Superior temporal gyrus (tissue), 1 donor: ENCODE results near the gene NYAP1.
"Not testable (repeated sequence)": the region's sequence is repeated elsewhere in the genome, so short reads cannot be mapped to it uniquely, and the experiment has no call there.

Source experiments
- DNase-seq: peaks from one replicate; pipeline ENCODE4 v3.0.0-alpha.2; 2016; ENCODE audit errors: extremely low spot score

Gene NYAP1

DNA sequence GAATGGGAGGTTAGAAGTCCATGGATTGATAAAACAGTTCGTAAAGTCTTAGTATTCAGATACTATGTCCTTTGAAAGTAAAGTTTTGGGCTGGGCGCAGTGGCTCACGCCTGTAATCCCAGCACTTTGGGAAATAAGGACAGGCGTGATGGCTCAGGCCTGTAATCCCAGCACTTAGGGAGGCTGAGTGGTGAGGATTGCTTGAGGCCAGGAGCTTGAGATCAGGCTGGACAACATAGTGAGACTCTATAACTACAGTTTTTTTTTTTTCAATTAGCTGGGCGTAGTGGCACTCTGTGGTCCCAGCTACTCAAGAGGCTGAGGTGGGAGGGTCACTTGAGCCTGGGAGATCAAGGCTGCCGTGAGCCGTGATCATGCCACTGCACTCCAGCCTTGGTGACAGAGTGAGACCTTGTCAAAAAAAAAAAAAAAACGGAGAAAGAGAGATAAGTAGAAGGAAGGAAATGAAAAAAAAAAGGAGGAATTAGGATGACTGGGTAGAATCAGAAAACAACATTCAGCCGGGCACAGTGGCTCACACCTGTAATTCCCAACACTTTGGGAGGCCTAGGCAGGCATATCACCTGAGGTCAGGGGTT, 29.6 kb downstream of the NYAP1 start:
- DNase-seq: no peak

DNA sequence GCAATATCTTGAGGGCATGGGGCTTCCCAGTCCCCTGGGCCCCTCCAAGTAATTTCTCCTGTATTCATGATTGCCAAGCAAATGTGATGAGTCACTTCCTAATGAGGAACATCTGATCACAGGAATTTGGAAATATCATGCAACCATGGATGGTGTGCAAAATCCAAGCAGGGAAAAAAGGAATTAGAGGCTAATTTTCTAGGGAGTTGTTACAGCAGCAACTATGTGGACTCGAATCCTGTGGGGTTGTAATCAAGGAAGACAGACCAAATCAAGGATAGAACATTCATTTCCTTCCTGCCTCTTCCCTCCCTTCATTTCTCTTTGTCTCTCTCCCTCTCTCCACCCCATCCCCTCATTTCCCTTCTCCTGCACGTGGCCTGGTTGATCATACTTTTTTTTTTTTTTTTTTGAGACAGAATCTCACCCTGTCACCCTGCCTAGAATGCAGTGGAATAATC, 31.4 kb downstream of the NYAP1 start:
- no peak for DNase-seq

DNA sequence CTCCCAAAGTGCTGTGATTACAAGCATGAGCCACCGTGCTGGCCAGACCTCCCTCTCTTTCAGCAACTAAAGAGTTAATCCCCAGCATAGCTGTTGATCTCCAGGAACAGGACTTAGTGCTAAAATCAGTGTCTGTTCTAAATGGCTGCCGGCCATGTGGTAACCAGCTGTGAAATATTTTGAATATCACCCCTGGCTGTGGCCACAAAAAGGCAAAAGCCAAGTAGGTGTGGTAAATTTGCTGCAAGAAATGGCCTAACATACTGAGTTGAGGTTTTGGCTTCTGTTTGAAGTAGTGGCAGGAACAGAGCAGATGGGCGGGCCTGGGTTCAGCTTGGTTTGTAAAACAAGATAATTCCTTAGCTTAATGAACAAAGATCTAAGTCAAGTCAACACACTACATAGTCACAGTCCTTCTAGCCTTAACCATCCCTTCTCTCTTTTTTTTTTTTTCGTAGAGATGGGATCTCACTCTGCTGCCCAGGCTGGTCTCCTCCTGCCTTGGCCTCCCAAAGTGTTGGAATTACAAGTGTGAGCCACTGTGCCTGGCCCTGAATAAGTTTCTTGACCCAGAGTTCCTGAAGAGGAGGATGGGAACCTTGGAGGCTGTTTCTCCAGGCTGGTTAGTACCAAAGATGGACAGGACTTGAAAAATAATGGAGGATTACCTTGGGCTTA, 32.5 kb downstream of the NYAP1 start:
- no peak for DNase-seq

DNA sequence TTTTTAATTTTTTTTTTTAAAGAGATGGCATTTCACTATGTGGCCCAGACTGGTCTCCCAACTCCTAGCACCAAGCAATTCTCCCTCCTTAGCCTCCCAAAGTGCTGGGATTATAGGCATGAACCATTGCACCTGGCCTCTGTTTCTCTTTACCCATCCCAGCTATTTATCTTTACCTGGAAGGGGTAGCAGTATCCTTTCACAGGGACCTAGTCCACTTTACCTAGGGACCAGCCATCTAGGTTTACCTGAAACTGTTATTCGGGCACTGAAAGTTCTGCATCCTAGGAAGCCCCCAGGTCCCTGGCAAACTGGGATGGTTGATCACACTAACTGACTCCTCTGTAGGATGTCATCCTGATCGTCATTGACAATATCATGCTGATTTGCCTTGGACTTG, 33.6 kb downstream of the NYAP1 start:
- DNase-seq: no peak

DNA sequence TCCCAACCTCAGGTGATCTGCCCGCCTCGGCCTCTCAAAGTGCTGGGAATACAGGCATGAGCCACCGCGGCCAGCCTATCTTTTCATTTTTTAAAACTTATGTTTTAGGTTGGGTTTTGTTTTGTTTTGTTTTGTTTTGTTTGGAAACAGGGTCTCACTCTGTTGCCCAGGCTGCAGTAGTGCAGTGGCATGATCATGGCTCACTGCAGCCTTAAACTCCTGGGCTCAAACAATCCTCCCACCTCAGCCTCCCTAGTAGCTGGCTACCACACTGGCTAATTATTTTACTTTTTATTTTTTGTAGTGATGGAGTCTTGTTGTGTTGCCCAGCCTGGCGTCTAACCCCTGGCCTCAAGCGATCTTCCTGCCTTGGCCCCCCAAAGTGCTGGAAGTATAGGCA, 35.9 kb downstream of the NYAP1 start:
- no peak for DNase-seq

DNA sequence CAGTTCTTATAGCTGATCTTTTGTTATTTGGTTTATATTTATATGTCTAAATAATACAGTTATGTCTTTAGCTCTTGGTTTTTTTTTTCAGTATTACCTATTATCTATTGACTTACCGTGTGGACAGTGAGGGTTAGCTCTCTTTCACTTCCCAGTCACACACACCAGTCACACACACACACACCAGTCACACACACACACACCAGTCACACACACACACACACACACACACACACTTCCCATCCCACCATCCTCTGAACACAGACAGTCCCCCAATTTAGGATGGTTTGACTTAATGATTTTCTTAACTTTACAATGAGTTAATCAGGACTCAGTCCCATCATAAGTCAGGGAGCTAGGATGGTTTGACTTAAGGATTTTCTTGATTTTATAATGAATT, 36.4 kb downstream of the NYAP1 start:
- no peak for DNase-seq

DNA sequence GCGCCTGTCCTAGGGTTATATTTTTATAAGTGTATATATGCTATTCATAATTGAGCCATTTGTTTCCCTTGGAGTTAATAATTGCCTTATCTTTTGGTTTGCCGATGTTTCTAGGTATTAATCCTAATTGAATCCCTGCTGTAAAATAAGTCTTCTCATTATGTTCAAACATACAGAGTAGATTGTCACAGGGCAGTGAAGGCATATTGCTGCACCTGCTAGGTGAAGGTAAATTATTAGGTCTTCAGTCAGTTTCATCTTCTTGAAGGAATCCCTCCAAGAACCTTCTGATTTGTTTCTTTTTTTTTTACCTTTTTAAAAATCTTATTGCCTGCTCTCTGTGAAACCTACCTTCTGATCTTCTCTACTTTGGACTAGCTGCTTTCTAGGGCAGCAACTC, 37.3 kb downstream of the NYAP1 start:
- DNase-seq: no peak

DNA sequence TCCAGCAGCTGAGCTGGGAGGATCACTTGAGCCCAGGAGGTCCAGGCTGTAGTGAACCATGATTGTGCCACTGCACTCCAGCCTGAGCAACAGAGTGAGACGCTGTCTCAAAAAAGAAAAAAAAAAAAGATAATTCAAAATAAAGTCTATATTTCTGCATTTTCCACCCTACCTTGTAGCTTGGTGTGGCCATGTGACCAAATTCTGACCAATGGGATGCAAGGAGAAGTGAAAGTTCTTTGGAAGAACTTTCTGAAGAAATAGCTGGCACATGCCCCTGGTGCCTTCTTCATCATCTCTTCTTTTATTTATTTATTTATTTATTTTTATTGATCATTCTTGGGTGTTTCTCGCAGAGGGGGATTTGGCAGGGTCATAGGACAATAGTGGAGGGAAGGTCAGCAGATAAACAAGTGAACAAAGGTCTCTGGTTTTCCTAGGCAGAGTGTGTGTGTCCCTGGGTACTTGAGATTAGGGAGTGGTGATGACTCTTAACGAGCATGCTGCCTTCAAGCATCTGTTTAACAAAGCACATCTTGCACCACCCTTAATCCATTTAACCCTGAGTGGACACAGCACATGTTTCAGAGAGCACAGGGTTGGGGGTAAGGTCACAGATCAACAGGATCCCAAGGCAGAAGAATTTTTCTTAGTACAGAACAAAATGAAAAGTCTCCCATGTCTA, 38.3 kb downstream of the NYAP1 start:
- not testable (repeated sequence) for DNase-seq

DNA sequence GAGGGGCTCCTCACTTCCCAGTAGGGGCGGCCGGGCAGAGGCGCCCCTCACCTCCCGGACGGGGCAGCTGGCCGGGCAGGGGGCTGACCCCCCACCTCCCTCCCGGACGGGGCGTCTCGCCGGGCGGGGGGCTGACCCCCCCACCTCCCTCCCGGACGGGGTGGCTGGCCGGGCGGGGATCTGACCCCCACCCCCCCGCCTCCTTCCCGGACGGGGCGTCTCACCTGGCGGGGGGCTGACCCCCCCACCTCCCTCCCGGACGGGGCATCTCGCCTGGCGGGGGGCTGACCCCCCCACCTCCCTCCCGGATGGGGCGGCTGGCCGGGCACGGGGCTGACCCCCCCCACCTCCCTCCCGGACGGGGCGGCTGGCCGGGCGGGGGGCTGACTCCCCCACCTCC, 39.5 kb downstream of the NYAP1 start:
- not testable (repeated sequence) for DNase-seq

DNA sequence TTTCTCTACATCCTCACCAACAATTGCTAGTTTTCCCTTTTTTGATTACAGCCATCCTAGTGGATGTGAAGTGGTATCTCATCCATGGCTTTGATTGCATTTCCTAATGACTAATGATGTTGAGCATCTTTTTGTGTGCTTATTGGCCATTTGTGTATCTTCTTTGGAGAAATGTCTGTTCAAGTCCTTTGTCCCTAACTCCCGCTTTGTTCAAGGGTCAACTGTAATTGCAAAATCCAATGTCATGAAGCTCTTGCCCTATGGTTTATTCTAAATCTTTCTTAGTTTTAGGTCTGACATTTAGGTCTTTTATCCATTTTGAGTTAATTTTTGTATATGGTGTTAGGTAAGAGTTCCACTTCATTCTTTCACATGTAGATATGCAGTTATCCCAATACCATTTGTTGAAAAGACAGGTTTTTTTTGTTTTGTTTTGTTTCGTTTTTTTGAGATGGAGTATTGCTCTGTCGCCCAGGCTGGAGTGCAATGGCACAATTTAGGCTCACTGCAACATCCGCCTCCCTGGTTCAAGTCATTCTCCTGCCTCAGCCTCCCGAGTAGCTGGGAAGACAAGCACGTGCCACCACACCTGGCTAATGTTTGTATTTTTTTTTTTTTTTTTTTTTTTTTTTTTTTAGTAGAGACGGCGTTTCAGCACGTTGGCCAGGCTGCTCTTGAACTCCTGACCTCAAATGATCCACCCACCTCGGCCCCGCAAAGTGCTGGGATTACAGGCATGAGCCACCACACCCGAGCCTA, 44.6 kb downstream of the NYAP1 start:
- not testable (repeated sequence) for DNase-seq

DNA sequence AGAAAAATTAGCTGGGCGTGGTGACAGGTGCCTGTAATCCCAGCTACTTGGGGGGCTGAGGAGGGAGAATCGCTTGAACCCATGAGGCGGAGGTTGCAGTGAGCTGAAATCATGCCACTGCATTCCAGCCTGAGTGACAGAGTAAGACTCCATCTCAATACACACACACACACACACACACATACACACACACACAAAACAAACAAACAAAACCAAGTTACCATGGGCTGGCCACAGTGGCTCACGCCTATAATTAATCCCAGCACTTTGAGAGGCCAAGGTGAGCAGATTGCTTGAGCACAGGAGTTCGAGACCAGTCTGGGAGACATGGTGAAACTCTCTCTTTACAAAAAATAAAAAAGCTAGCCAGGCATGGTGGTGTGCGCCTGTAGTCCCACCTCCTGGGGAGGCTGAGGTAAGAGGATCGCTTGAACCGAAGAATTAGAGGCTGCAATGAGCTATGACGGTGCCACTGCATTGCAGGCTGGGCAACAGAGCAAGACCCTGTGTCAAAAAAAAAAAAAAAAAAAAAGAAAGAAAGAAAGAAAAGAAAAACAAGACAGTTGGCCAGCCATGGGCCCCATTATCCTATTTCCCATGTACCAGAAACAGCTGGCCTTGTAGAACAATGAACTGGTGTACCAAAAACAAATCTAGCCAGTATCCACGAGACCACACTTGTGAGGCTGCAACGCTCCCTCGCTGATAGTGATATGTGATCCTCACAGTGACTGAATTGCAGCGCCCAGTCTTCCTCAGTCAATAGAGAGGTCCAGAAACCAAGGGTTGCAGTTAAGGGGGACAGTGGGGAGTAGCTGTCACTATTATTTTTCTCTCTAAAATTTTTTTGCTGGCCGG, 48.7 kb downstream of the NYAP1 start:
- DNase-seq: no peak

DNA sequence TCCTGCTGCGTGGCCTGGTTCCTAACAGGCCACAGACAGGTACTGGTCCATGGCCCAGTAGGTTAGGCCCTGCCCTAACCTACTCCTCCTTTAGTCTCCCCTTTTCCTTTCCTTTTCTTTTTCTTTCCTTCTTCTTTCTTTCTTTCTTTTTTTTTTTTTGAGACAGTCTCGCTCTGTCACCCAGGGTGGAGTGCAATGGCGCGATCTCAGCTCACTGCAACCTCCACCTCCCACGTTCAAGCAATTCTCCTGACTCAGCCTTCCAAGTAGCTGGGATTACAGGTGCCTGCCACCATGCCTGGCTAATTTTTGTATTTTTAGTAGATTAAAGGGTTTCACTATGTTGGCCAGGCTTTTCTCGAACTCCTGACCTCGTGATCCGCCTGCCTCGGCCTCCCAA, 52.3 kb downstream of the NYAP1 start:
- DNase-seq: not testable (repeated sequence)

DNA sequence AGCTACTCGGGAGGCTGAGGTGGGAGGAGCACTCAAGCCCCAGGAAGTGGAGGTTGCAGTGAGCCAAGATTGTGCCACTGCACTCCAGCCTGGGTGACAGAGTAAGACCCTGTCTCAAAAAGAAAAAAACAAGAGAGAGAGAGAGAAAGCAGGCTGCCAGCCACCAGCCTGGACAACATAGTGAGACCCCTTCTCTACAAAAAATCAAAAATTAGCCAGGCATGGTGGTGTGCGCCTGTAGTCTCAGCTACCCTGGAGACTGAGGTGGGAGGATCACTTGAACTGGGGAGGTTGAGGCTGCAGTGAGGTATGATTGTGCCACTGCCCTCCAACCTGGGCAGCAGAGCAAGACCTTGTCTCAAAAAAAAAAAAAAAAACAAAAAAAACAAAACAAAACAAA, 53.0 kb downstream of the NYAP1 start:
- not testable (repeated sequence) for DNase-seq

DNA sequence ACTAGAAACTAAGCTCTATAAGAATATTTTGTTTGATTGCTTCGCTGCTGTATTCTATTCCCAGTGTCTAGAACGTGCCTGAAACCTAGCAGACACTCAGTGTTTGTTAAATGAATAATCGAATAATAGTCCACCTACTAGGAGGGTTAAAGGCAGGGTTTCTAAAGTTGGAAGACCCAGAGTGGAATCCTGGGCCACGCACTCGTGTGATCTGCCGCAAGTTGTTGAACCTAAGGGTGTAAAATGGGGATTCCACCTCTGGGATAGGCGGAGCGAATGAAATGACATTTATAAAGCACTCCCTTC, 54.6 kb downstream of the NYAP1 start:
- DNase-seq: no peak

DNA sequence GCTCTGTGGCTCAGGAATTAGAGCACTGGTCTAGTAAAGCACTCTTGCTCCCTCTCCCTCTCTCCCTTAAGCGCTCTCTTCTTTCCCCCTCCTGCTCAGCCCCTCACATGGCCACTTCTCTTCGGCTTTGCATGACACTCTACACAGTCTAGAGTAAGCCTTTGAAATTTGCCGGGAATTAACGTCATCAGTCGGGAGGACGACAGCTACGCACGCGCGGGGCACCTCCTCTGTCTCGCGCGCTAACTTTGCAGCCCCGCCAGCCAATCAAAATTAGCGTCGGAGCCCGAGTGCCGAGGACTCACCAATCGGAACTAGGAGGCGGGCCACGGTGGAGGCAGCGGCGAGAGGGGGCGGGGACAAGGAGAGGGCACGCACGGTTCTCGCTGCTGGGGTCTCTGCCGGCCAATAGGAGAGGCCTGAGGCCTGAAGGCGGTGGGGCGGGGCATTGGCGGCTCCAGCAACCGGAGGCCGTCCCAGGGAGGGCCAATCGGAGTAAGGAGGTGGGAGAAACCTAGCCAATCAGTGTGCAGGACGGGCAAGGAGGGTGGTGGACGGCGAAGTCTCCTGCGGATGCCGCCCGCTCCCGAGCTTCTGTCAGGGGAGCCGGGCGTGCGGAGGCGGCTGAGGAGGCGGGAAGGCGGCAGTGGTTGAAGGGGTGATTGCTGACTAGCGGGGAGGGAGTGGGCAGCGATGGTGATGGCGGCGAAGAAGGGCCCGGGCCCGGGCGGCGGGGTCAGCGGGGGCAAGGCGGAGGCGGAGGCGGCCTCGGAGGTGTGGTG, 55.1 kb downstream of the NYAP1 start, which contains the start of gene AGFG2:
TSS of gene AGFG2 (plus strand) at position 550 of the 782 bp plus-strand sequence. CDS start at position 694, 144 bp downstream.
- peak; percentile 100 for DNase-seq

DNA sequence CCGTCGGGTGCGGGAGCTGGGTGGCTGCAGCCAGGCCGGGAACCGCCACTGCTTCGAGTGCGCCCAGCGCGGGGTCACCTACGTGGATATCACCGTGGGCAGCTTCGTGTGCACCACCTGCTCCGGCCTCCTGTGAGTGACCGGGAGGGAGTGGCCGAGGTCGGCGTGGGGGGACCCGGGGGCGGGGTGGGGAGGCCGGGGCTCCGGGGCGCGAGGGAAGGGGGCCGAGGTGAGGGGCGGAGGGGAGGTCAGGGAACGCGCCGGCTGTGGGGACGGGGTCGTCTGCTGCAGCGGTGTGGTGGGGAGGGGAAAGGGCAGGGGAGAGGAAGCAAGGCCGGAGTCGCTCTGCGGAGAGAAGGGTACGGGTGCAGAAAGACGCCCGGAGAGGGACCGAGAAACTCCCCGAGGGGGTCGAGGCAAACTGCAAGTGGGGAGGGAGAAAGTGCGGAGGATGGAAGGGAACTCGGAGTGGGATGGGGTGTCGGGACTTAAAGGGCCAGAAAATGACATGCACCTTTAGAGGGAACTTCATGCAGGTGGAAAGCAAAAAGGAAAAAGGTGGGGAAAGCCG, 55.8 kb downstream of the NYAP1 start:
- no peak for DNase-seq

DNA sequence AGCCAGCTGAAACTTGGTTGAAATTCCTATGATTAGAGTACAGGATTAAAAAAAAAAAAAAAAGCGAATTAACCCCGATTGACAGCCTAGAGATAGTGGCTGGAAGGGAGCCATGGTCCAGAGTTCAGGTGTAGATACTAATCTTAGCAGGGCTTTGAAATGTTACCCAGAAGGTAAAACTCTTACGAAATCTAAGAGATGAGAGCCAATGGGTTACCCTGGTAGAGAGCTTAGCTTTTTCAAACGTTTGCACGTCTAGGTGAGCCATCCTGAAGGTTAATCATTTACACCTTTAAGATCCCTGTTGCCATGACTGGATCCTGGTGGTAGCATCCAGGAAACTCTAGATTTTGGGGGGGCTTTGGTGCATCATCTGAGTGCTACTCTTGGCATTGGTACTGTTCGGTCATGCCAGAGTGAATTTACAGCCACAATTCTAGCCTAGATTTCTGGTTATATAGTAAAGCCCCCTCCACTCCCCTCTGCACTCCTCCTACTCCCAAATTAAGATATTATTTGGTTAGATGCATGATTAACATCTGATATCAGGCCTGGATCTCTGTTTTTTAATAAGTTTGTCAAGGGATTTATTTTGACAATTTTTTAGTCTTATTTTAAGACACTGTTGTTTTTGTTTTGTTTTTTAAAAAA, 56.5 kb downstream of the NYAP1 start:
- no peak for DNase-seq

DNA sequence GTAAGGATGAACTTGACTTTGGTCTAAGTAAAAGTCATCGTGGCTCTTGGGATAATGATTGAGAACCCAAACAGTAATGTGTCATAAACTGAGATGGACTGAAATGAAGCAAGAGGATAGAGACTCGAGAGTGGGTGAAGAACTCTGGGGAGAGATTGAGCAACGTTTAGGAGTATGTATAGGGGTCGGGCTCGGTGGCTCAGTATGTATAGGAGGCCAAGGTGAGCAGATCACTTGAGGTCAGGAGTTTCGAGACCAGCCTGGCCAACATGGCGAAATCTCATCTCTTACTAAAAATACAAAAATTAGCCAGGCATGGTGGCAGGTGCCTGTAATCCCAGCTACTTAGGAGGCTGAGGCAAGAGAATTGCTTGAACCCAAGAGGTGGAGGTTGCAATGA, 57.6 kb downstream of the NYAP1 start:
- not testable (repeated sequence) for DNase-seq

DNA sequence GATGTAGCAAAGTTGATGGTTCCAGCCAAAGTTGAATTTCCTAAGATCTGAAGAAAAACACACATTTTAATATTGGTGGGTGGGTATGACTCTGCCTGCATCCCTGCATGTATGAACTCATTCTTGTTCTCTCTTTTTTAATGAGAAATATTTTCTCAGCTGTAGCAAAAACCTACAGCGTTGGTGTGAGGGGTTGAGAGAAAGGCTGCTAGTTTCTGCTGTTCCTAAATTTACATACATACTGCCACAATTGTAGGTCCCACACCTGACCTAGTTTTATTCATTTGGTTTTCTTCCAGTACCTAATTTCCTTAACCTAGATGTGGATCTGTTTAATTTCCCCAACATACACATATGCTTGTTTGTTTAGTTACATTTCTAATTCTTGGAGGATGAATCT, 59.9 kb downstream of the NYAP1 start:
- peak; percentile 32 for DNase-seq

DNA sequence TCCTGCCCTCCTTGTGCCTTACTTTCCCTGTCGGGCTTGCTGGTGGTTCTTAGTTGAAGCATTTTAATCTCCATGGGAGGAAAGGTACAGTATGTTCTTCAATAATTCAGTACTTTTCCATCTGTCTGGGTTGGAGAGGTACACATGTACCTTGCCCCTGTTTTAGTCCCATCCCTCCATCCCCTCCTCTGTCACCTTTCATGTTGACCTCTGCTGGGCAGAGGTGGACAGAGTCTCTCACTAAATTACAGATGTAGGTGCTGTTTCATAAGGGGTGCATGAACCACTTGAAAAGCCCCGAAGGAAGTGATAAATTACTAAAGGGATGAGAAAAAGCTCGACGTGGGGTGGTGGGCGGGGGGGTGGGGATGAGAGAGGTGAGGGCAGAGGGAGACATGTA, 60.7 kb downstream of the NYAP1 start:
- no peak for DNase-seq
